HG03103 (cell line): ENCODE data around the gene MACROD2.
"Not testable (repeated sequence)": the region's sequence is repeated elsewhere in the genome, so short reads cannot be mapped to it uniquely, and the experiment has no call there.

Source experiments
- ATAC-seq: cut with Tn5 transposase; IDR thresholded peaks from one replicate; pipeline ENCODE4 v1.9.1; 2021; ENCODE audit warnings: low read depth; ENCODE audit not compliant: unreplicated experiment

MACROD2 gene

DNA sequence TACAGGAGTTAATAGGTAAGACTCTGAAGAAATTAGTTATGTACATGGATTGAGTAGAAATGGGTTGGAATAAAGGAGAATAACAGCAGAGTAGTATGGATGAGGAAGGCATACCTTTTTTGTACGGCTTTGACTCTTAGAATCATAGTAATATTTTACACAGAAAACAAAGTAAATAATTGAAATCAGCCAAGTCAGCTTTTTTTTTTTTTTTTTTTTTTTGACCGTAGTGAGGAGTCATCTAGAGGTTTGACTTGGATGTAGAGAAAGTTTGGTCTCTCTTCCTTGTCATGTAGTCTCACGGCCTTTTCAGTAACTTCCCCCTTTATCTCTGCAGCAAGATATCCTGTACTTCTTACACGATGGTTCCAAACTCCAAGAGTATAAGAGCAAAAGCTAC, 183.2 kb downstream of the MACROD2 start:
- no peak for ATAC-seq

DNA sequence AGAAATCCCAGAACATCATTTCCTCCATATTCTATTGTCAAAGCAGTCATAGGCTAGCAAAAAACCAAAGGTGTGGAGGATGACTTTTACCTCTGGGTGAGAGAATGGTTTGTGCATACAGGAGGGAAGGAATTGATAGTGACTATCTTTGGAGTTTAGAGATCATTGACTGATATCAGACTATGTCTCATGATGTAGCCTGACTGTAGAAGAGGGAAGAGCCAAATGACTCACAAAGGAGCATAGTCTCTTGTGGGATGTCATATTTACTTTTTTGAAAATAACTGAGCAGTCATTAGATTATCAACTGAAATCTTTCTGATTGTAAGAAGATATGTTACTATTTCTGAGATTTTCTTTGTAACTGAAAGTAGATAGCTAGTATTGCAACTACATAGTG, 183.6 kb downstream of the MACROD2 start:
- ATAC-seq = no peak

DNA sequence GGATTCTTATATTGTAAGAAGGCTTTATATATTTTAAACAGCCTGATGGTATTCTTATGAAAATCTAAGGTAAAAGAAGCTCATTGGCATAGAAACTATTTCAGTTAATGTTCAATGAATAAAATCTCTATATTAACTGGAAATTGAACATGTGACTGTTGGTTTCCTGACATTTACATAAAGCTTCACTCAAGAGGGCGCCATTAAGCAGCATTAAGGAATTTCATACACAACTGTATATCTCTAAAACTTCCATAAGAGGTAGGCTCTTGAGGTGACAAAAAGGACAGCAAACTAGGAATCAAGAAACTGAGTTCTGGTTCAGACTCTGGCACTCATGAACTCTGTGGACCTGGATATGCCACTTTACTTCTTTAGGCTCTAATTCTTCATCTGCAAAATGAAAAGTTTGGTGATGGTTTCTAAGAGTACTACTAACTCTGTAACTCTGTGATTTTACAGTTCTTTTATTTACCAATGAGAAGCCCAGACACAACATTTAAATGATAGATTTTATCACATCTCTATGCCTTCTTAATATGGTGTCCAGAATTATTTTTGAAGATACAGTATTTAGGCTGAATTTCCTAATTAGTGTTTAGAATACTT, 194.6 kb downstream of the MACROD2 start:
- ATAC-seq = no peak

GRCh38 chr20:14191559-14191958, 196.2 kb downstream of the MACROD2 start:
- no peak for ATAC-seq

DNA sequence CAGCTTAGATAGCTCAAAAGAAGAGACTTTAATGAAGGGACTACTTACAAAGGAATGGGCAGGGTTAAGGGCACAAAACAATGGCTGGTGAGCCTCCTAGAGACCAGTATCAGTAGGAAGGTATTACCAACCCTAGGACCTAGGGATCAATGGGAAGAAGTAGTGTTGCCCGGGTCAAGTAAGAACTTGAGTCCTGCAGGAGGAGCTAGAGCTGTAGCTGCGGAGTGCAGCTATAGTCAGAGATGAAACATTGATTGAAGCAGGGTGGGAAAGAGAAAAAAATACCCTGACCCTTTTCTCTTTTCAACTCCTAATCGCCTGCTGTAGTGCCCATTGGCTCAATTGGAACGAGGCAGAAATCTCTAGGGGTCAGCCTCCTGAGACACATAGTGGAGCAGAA, 198.1 kb downstream of the MACROD2 start:
- no peak for ATAC-seq

DNA sequence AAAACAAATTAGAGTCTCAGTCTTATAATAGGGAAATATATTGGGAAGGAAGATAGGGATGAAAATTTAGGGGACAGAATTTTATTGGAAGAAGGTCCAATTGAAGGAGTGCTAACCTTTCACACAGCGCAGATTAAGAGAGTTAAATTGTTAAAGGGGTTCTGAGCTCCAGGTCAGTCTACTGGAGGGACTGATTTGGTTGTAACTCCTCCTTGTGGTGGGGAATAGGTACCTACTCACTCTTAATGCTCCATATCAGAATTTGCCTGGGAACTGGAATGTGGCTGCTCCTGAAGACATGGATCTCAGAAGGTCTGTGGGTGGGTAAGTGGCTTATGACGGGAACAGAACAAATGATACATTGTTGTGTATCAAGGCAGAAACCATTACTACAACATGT, 198.6 kb downstream of the MACROD2 start:
- no peak for ATAC-seq

DNA sequence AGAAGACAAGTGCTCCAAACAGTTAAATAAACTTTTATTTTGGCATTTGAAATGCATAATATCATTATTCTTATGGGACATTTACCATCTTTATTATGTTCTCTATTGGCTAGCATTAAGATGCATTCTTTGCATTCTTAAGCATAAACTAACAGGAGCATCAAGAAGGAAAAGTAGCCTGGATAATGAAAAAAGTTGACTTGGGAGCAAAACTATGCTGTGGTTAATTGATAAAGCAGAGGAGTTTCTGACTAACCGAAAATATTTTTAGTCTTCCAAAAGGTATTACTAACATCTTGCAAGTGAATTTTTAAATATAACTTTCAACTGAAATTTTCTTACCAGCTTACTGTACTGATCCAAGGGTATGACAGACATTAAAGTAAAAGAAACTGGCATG, 201.8 kb downstream of the MACROD2 start:
- no peak for ATAC-seq

GRCh38 chr20:14198416-14198815, 203.1 kb downstream of the MACROD2 start:
- no peak for ATAC-seq

DNA sequence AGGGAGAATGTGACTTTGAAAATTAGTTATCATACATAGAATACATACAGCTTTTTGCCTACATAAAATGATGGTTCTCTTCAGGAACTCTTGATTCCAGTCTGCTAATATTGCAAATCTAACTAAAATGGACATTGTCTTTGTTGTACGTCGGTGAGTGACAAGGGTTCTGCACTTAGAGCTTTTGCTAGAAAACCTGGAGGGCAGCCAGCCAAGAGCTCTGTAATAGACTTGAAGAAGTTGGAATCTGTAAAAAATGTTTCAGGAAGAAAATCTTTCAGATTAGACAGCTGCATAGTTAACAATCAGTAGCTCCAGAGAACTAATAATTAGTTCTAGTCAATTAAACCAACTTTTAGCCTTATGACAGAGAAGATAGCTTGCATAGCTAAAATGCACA, 203.8 kb downstream of the MACROD2 start:
- ATAC-seq = no peak

DNA sequence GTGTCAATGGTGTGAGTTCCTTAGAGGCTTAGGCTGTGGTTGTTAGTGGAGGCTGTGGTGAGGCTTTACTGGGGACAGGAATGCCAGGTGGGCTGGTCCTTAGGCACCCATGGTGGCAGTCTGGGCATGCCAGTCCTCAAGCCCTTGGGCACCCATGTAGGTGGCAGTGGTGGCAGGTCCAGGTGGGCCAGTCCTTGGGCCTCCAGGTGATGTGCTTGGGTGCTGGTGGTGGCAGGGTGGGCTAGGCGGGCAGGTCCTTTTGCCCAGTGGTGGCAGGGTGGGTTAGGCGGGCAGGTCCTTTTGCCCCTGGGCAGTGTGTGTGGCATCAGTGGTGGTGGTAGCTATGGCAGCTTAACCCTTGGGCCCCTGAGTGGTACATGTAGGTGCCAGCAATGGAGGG, 208.3 kb downstream of the MACROD2 start:
- no peak for ATAC-seq

DNA sequence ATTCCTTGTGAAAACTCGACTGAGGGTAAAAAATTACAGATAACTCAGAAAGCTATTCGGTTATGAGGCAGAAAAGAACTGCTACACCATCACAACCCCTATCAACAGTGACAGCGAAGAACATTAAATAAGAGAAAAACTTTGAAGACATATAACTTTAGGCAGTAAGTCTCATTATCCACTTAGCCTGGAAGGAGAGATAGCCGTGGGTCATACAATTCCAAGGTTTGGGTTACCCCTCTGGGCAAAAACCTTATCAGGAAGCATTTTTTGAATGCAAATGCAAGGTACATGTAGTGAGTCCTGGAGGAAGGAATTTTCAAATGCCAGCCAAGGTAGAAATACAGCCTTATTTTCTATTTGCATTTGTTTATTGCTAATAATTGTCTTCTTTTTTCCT, 212.3 kb downstream of the MACROD2 start:
- ATAC-seq = no peak

- ATAC-seq = no peak
Observed at GRCh38 chr20:14208956-14209355, 213.6 kb downstream of the MACROD2 start.

- no peak for ATAC-seq
Observed at GRCh38 chr20:14210146-14210545, 214.8 kb downstream of the MACROD2 start.

DNA sequence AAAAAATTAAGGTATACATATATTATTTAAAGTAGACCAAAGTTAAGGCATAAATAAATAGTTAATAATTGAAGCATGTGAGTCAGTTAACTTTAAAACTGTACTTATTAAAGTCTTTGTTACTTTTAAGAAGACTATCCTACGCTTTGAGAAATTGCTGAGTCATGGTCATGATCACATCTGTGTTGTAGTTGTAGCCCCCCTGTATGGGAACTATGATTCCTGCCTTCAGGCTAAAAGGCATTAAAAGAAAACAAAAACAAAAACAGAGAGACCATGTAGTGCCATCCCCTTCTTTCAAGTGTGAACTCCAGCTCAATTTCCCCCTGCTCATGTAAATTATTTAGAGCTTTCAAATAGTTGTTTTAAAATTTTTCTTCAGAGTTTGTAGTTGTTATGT, 218.7 kb downstream of the MACROD2 start:
- no peak for ATAC-seq

- ATAC-seq = not testable (repeated sequence)
Observed at GRCh38 chr20:14215880-14216279, 220.6 kb downstream of the MACROD2 start.

GRCh38 chr20:14219801-14220461, 224.6 kb downstream of the MACROD2 start:
- no peak for ATAC-seq

DNA sequence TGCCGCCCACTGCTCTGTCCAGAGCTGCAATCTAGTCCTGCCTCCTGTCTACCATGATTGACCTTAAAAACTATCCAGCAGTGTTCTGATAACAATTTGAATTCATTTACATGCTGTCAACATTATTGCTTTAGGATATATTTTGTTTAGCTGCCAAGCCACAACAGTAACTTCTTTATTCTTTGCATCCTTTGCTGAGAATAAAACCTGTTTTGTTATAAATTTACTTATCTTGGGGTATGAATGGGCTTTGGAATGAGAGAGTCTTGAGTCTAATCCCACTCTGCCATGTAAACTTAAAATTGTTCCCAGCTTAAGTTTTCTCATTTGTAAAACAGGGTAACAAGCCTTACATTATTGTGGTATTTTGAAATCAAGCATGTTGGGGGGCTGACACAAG, 225.7 kb downstream of the MACROD2 start:
- no peak for ATAC-seq

- ATAC-seq = no peak
Observed at GRCh38 chr20:14223806-14224205, 228.5 kb downstream of the MACROD2 start.

GRCh38 chr20:14226051-14227049, 231.0 kb downstream of the MACROD2 start:
- ATAC-seq = not testable (repeated sequence)

DNA sequence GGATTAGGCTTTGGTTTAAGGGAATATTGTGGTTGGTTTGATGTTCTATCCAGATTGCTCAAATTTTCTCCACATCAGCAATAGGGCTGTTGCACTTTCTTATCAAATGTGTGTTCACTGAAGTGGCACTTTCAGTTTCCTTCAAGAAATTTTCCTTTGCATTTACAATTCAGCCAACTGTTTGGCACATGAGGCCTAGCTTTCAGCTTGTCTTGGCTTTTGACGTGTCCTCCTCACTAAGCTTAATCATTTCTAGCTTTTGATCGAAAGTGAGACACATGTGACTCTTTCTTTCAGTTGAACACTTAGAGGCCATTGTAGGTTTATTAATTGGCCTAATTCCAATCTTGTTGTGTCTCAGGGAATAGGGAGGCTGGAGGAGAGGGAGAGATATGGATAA, 237.3 kb downstream of the MACROD2 start:
- no peak for ATAC-seq

GRCh38 chr20:14234666-14235295, 239.5 kb downstream of the MACROD2 start:
- ATAC-seq = no peak
